Hepatocyte (in vitro differentiated cells): ENCODE data around the gene ADA. TPM values are rescaled to one million over a fixed set of nuclear protein-coding genes. Genes with fewer than 3 reads are reported as not detected.
A peak's percentile ranks its signal among the peaks of the same experiment; 100 is the strongest.

Experiments used
- DNase-seq: peaks from one replicate; pipeline ENCODE4 v3.0.0-alpha.2; 2016; ENCODE audit warnings: low spot score
- H2AFZ ChIP-seq: fragments of 200-600 bp; sonication (generic); 2 replicates; pipeline ENCODE4 v1.6.0; 2016; ENCODE audit warnings: antibody characterized with exemption, mild to moderate bottlenecking
- H3K27ac ChIP-seq: fragments of 200-600 bp; sonication (generic); 2 replicates; pipeline ENCODE4 v1.5.1; 2016; ENCODE audit warnings: mild to moderate bottlenecking
- H3K27me3 ChIP-seq: fragments of 200-600 bp; sonication (generic); 2 replicates; pipeline ENCODE4 v1.6.1; 2016
- H3K36me3 ChIP-seq: fragments of 200-600 bp; sonication (generic); replicated peaks from 2 replicates; pipeline ENCODE4 v1.5.1; 2016; ENCODE audit warnings: low read depth; ENCODE audit not compliant: insufficient read depth
- H3K4me1 ChIP-seq: fragments of 200-600 bp; sonication (generic); 2 replicates; pipeline ENCODE4 v1.5.1; 2016; ENCODE audit warnings: mild to moderate bottlenecking, moderate library complexity; ENCODE audit not compliant: insufficient read depth
- H3K4me2 ChIP-seq: fragments of 200-600 bp; sonication (generic); 2 replicates; pipeline ENCODE4 v1.6.0; 2016
- H3K4me3 ChIP-seq: fragments of 200-600 bp; sonication (generic); 2 replicates; pipeline ENCODE4 v1.5.1; 2016; ENCODE audit warnings: mild to moderate bottlenecking
- H3K79me2 ChIP-seq: fragments of 200-600 bp; sonication (generic); 2 replicates; pipeline ENCODE4 v1.6.0; 2017; ENCODE audit warnings: mild to moderate bottlenecking
- H3K9me2 ChIP-seq: fragments of 200-600 bp; sonication (generic); replicated peaks from 2 replicates; pipeline ENCODE4 v1.6.0; 2017; ENCODE audit warnings: mild to moderate bottlenecking; ENCODE audit not compliant: insufficient read depth
- H3K9me3 ChIP-seq: fragments of 200-600 bp; sonication (generic); 2 replicates; pipeline ENCODE4 v1.5.1; 2016; ENCODE audit warnings: low read depth, mild to moderate bottlenecking
- H4K20me1 ChIP-seq: fragments of 200-600 bp; sonication (generic); 2 replicates; pipeline ENCODE4 v1.6.0; 2016; ENCODE audit warnings: mild to moderate bottlenecking; ENCODE audit not compliant: insufficient read depth, poor library complexity, severe bottlenecking
- CTCF ChIP-seq: fragments of 200-600 bp; sonication (generic); IDR thresholded peaks from 2 replicates; pipeline ENCODE4 v1.5.1; 2016; ENCODE audit warnings: antibody characterized with exemption, mild to moderate bottlenecking; ENCODE audit not compliant: poor library complexity
- EZH2 ChIP-seq: fragments of 200-600 bp; sonication (generic); IDR thresholded peaks from 2 replicates; pipeline ENCODE4 v1.6.1; 2016; ENCODE audit warnings: antibody characterized with exemption, mild to moderate bottlenecking, borderline replicate concordance
- EZH2phosphoT487 ChIP-seq: fragments of 200-600 bp; sonication (generic); IDR thresholded peaks from one replicate; pipeline ENCODE4 v1.6.1; 2018; ENCODE audit warnings: antibody characterized with exemption, mild to moderate bottlenecking, low read depth, moderate library complexity; ENCODE audit not compliant: unreplicated experiment, severe bottlenecking
- WGBS: methylation state at CpG from one replicate; pipeline ENCODE4 v1.1.6; 2016; ENCODE audit warnings: low lambda C conversion rate; ENCODE audit errors: missing lambda C conversion rate; 5-methylcytosine and 5-hydroxymethylcytosine counted together
- polyA plus RNA-seq: library from polyadenylated mRNA; unstranded; fragments of >200 nt; fragmentation: Nextera tagmentation; extraction: Ambion mirVana; gene quantifications from 2 replicates; pipeline ENCODE4 v1.2.1, GENCODE V29; 2016
- total RNA-seq: library from RNA; depleted of rRNA; stranded (reverse); fragments of >200 nt; gene quantifications from 2 replicates; pipeline ENCODE4 v1.2.3, GENCODE V29; 2014

ADA gene
- total and polyA plus RNA-seq, 2 experiments from 2014 or later: 10.4 to 13.5 TPM

- Histone ChIP-seq H3K9me2 (no peaks in the 10 kb centered on the region), H3K36me3 (no peaks in the 10 kb centered on the region), H3K9me3 (no peaks in the 10 kb centered on the region), H3K27ac (peak overlapping the region; percentile 87), H3K79me2 (peaks cover 40% of the 10 kb centered on the region), H2AFZ (no peak overlapping the region), H3K4me2 (peak overlapping the region; percentile 68), H4K20me1 (no peaks in the 10 kb centered on the region), H3K27me3 (no peaks in the 10 kb centered on the region), H3K4me1 (peaks cover 26% of the 10 kb centered on the region), H3K4me3 (no peak overlapping the region)
- no peak for DNase-seq
- WGBS: 89% methylated on average over 4 of the region's 4 CpGs
- TF ChIP-seq EZH2phosphoT487 (no peak), CTCF (no peak), EZH2 (no peak)
Measured at GRCh38 chr20:44584162-44584561, 67.3 kb downstream of the ADA start.

- H3K36me3 ChIP-seq: no peaks in the 10 kb centered on the region
- peak overlapping the region; percentile 68 for H3K4me2 ChIP-seq
- no peaks in the 10 kb centered on the region for H3K27me3 ChIP-seq
- DNase-seq: no peak
- TF ChIP-seq CTCF: no peak
- no peak for TF ChIP-seq EZH2
- no peak for TF ChIP-seq EZH2phosphoT487
- H3K4me1 ChIP-seq: peaks cover 26% of the 10 kb centered on the region
- H3K9me3 ChIP-seq: no peaks in the 10 kb centered on the region
- 61% methylated on average over 1 of the region's 1 CpG for WGBS
- H3K9me2 ChIP-seq: no peaks in the 10 kb centered on the region
- H2AFZ ChIP-seq: no peak overlapping the region
- no peaks in the 10 kb centered on the region for H4K20me1 ChIP-seq
- H3K79me2 ChIP-seq: peaks cover 42% of the 10 kb centered on the region
- peak overlapping the region; percentile 87 for H3K27ac ChIP-seq
- H3K4me3 ChIP-seq: no peak overlapping the region
Measured at GRCh38 chr20:44583157-44583556, 68.3 kb downstream of the ADA start.

GRCh38 chr20:44582311-44583025, 69.0 kb downstream of the ADA start, which contains the start of gene PKIG:
Gene PKIG, plus strand, starts transcription at chr20:44582579. Its CDS starts 31,978 bp downstream, at chr20:44614557.
- H3K4me1 ChIP-seq: peaks cover 23% of the 10 kb centered on the region
- H2AFZ ChIP-seq: no peak within 1 kb of the TSS
- no peaks in the 10 kb centered on the region for H3K9me2 ChIP-seq
- no peaks in the 10 kb centered on the region for H3K27me3 ChIP-seq
- H3K79me2 ChIP-seq: peaks cover 41% of the 10 kb centered on the region
- TF ChIP-seq CTCF (no peak), EZH2phosphoT487 (no peak), EZH2 (no peak)
- no peaks in the 10 kb centered on the region for H4K20me1 ChIP-seq
- H3K36me3 ChIP-seq: no peaks in the 10 kb centered on the region
- H3K9me3 ChIP-seq: no peaks in the 10 kb centered on the region
- 45% methylated on average over 6 of the region's 6 CpGs for WGBS
- peak within 1 kb of the TSS; percentile 68 for H3K4me2 ChIP-seq
- peak; percentile 37 for DNase-seq
- peak within 1 kb of the TSS; percentile 87 for H3K27ac ChIP-seq
- no peak within 1 kb of the TSS for H3K4me3 ChIP-seq
